Globus pallidus (tissue), 1 donor: ENCODE measurements around the gene CCL21.
A peak's percentile ranks its signal among the peaks of the same experiment; 100 is the strongest.

ENCODE experiments used
- DNase-seq: peaks from one replicate; pipeline ENCODE4 v3.0.0-alpha.2; 2015; ENCODE audit warnings: low spot score

CCL21 gene

DNA sequence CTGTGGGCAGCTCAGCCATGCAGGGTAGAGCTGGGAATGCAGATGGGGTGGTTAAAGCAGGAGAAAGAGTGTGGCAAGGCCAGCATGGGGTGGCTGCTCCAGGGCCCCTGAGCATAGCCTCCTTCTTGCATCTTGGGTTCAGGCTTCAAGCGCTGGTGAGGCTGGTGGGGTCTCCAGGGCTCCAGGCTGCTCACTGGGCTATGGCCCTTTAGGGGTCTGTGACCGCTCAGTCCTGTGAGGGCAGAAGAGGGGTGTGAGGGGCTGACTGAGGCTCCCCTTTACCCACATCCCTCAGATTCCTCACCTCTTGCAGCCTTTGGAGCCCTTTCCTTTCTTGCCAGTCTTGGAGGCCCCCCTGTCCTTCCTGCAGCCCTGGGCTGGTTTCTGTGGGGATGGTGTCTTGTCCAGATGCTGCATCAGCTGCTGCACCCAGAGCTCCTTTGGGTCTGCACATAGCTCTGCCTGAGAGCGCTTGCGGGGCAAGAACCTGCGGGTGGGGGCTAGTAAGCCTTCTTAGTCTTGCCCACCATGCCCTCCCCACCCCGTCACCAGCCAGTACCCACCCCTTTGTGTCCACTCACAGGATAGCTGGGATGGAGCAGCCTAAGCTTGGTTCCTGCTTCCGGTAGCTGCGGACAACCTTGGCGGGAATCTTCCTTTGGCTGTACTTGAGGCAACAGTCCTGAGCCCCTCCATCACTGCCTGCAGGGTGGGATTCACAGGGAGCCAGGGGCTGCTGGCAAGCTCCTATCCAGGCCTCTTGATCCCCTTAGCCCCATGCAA, 549 bp downstream of the CCL21 start:
- DNase-seq, result no peak

- no peak for DNase-seq
Observed at GRCh38 chr9:34707130-34707529, 2.8 kb downstream of the CCL21 start.

DNA sequence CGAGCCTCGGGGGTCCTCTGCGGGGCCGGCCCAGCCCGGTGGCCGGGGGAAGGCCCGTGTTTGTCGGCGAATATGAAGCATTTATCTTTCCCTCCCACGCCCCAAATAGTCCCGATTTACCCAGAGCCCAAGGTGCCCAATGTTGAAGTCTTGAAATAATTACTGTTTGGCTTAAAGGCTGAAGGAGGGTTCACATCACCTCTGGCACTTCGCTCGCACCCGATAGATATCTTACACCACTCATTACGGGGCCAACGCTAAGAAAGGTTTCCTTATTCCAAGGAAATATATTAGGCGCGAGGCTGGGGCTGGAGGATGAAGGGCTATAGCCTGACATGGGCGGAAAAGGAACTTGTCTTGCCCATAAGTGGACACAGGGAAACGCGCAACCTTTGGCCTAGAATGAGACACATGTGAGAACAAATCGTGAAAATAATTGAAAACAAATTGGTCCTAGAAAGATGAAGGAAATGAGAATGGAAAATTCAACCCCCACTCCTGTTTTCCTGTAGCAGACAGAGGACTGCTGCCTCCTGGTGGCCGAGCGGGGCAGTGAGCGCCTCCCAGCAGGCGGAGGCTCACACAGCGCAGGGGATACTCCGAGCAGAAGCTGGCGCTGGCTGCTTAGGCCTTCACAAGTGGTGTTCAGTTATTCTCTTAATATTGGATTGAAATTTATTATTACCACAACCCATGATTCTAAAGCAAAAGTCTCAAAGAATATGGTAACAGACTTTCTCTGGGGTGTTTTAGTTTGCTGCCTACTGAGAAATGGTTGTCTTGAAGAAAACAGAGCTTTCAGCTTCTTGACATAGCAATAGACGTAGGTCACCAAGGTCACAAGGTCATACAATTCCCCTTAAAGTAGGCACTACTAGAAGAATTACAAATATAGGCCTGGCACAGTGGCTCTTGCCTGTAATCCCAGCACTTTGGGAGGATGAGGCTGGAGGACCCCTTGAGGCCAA, 7.9 kb downstream of the CCL21 start:
- DNase-seq, result peak; percentile 78

DNA sequence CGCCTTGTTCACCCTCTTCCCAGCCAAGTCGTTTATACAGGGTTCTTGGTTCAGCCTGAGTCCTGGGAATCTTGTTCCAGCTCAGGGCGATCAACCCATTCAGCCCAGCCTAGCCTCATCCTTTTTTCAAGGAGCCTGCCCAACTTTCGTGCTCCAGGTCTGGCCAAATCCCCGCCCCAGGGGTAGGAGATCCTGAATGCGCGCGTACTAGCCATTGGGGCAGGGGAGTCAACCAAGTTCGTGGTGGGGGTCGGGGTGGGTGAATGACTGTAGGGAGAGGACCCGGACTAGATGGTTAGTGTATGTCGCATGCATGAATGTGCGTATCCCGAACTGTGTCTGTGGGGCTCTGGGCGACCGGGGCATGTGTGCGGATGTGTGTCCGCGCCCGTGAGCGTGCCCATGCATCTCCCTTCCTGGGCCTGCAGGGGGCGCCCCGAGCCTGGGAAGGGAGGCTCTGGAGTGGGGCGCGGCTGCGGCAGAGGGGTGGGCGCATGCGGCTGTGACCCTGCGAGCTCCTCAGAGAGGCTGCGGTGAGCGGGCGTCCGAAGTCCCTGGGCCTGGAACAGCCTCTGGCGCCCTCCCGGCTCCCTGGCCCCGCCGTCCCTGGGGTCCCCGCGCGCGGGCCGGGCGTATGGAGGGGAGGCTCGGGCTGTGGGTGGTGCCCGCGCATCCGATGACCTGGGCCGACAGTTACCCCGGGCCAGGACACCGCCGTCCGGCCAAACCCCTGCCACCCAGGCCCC, 8.7 kb downstream of the CCL21 start:
- DNase-seq, result peak; percentile 55

- no peak for DNase-seq
Observed at GRCh38 chr9:34694811-34695210, 15.1 kb downstream of the CCL21 start.

DNA sequence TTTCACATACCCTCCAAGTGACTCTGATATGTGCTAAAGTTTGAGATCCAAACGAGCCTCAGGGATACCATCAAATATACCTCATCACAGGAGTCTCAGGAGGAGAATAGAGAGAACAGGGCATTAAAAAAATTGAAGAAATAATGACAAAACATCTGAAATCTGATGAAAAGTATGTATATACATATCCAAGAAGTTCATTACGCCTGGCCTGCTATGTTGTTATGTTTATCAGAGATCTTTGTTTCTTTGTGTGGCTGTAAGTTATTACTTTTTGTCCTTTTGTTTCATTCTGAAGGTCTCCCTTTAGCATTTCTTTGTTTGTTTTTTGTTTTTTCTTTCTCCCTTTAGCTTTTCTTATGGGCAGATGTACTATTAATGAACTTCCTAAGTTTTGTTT, 16.4 kb downstream of the CCL21 start:
- no peak for DNase-seq

- no peak for DNase-seq
Observed at GRCh38 chr9:34691936-34692315, 18.0 kb downstream of the CCL21 start.

GRCh38 chr9:34690983-34691935, 18.7 kb downstream of the CCL21 start, which contains the start of gene CCL19:
Gene CCL19, minus strand, starts transcription at chr9:34691276. Its CDS starts 137 bp downstream, at chr9:34691139.
- peak; percentile 11 for DNase-seq

GRCh38 chr9:34689512-34689911, 20.4 kb downstream of the CCL21 start:
- DNase-seq, result no peak

- no peak for DNase-seq
Observed at GRCh38 chr9:34689116-34689470, 20.8 kb downstream of the CCL21 start.

DNA sequence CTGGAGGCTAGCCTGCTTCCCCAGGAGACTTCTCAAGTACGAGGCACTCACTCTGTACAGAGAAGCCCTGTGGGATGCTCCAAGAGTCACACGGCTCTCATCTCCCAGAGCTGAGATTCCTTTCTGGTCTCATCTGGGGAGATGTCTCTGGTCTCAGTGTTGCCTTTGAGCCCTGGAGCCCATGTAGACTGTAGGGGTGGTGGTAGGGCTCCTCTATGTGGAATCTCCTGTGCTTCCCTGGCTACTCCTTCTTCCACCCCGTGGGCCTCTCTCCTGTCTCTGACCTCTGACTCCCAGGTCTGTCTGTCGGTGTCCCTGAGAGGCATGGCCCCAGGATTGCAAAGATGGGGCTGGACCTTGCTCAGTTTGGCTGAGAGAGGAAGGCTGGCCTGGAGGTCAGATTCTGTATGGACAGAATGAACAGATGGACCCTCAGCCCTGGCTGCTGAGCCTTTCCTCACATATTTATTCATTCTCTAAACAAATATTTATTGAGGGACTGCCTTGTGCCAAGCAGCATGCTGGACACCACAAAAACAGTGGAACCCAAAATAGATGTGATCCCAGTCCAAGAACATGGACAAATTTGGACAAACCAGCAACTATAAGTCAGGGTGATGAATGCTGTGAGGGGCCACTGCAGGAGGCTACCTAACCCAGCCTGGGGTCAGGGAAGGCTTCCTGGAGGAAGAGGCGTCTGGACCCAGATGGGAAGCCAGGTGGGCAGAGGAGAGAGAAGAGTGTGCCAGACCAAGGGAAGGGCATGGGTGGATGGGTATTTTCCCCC, 21.4 kb downstream of the CCL21 start:
- DNase-seq, result no peak

DNA sequence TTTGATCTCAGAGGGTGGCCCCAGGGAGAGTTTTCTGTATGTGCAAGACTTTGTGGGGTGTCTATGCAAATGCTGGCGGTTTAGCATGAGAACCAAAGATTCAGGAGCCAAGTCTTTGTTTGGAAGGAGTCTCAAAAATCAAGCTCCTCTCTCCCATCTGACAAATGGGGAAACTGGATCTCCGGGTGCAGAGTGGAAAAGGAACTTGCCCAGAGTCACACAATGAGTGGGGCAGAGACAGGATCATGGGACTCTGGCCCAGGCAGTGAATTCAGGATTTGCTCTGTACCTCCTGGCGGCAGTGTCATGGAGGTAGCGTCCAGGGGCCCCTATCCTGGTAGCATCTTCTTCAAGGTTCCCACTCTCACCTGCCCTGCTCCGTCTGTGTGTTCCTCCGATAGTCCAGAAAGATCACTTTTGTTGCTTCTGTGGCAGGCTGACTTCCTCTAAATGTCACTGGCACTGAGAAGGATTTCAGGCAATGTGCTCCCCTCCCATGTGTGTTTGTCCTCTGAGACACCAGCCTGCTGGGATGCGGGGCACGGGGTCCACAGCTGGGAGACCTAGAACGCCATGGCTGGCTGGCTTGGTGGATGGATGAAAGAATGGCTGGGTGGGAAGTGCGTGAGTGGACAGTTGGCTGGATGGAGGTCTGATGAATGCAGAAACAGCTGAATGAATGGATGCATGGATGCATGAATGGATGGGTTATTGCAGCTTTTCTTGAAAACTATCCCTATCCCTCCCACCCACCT, 22.5 kb downstream of the CCL21 start:
- no peak for DNase-seq

DNA sequence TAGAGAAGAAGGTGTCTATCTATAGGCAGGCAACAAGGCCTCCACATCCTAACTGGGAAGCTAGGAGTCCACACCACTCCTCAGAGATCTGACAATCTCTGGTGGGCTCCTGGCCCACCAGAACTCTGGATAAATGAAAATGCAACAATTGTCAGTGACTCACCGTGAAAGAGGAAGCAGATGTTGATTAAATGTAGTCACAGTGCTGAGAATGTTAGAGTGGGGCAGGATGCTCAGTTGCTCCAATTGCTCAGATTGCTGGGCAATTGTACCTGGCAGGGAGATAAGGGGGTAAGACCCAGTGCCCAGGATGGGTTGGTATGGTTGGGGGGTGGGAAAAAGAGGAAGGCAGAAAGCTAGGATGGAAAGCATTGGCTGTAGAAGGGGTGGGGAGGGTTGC, 23.2 kb downstream of the CCL21 start:
- DNase-seq, result no peak

- no peak for DNase-seq
Observed at GRCh38 chr9:34686231-34686630, 23.7 kb downstream of the CCL21 start.

DNA sequence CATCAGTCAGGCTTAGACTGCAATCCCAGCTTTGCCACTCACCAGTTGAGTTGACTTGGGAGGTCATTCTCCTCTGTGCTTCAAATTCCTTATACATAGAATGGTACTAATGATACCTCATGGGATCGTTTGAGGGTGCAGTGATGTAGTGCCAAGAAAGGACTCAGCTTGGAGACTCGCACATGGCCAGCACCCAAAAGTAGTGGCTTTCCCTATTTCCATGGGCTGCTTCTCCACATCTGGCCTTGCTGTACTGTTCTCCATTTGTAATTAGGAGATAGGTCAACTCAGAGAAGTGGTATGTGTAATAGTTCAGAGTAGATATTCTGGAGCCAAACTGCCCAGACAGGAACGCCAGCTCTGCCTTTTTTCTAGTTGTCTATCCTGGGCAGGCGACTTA, 24.3 kb downstream of the CCL21 start:
- DNase-seq, result no peak

DNA sequence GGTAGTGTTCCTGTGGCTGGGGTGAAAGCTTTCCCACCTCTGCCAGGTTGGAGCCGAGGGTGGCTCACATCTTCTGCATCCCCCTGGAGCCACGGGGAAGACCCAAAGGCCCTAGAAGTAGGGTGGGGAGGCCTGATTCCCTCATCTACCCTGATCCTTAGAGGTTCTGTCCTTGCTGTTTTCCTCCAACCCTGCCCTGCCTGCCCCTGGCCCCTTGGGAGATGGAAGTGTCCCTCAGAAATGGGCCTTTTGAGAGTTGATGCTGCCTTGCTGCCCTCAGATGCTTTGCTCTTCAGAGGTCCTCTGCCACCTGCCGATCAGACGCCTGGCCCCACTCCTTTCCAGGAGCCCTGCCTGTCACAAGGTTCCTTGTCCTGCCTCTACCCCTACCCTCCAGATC, 25.1 kb downstream of the CCL21 start:
- DNase-seq, result no peak

- DNase-seq, result no peak
Observed at GRCh38 chr9:34684145-34684544, 25.8 kb downstream of the CCL21 start.

DNA sequence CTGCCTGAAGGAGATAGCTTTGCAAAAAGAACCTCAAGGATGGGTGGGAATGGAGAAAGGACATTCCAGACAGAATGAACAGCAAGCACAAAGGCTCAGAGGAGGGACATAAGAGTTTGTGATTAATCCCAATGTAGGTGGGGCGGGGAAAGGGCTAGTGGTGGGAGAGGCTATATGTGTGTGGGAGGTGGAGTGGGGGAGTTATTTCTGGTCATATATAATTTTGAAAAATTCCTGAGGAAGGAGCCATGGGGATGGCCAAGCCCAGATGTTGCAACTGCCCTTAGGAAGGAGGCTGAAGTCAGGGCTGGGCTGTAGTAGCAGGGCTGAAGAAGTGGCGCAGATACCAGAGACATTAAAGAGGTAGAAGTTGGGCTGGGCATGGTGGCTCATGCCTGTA, 34.1 kb downstream of the CCL21 start:
- no peak for DNase-seq

DNA sequence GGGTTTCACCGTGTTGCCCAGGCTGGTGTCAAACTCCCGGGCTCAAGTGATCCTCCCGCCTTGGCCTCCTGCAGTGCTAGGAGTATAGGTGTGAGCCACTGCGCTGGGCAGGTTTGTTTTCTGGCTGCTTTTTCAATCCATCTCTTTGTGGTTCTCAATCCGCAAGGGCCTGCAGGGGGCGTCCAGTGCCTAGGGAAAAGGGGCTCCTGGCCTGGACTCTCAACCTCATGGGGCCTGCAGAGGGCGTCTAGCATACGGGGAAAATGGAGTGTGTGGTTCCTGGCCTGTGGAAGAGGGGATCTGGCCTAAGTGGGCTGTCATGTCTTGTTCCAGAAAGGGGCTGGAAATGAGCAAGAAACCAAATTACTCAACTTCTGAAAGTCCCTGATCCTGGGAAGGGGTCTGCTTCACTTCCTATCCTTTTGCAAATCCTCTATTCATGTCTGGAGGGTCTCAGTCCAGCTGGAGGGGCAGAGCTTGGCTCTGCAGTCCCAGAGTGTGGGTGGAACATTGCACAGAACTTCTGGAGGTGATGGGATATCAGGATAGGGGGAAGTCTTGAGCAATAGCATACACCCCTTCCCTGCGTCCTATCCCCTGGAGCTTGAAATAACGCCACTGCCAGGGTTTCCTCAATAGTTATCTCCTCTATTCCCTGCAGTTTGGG, 34.8 kb downstream of the CCL21 start:
- peak; percentile 29 for DNase-seq
